Measurements from ENCODE around the gene OSBPL3.

- TF ChIP-seq, protein P1, sequence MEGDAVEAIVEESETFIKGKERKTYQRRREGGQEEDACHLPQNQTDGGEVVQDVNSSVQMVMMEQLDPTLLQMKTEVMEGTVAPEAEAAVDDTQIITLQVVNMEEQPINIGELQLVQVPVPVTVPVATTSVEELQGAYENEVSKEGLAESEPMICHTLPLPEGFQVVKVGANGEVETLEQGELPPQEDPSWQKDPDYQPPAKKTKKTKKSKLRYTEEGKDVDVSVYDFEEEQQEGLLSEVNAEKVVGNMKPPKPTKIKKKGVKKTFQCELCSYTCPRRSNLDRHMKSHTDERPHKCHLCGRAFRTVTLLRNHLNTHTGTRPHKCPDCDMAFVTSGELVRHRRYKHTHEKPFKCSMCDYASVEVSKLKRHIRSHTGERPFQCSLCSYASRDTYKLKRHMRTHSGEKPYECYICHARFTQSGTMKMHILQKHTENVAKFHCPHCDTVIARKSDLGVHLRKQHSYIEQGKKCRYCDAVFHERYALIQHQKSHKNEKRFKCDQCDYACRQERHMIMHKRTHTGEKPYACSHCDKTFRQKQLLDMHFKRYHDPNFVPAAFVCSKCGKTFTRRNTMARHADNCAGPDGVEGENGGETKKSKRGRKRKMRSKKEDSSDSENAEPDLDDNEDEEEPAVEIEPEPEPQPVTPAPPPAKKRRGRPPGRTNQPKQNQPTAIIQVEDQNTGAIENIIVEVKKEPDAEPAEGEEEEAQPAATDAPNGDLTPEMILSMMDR (IDR thresholded peaks at IDR 0.05; ENCODE audit: insufficient read depth, low read length, poor library complexity, severe bottlenecking), result no peak
- no peak for TF ChIP-seq EZH2phosphoT487 (conservative IDR thresholded peaks at IDR 0.05; ENCODE audit: low read length)
Observed at GRCh38 chr7:24967696-24968095, 12.3 kb downstream of the OSBPL3 start.
